VCaP (cell line): ENCODE data around the gene IMPG2.

Experiments
- H3K27ac ChIP-seq: fragments of 450-650 bp; 2 replicates; pipeline ENCODE4 v1.5.1; 2017
- TF ChIP-seq, protein P1 (sequence below): fragments of 450-650 bp; conservative IDR thresholded peaks from 2 replicates; pipeline ENCODE4 v1.5.1; 2017; ENCODE audit warnings: mild to moderate bottlenecking, moderate library complexity

Gene IMPG2

DNA sequence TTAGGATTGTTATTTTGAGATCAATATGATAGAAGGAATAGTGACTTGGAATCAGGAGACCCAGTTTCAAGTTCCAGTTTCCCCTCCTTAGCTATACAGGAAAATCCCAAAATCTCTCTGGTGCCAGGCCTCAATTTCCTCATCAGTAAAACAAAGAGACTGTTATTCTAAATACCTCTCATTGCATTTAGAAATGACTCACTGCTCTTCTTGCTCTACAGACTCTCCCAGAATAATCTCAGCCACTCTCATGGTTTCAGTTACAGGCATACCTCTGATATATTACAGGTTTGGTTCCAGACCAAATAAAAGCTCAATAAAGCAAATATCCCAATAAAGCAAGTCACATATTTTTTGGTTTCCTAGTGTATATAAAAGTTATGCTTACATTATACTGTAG lies 28.3 kb downstream of the IMPG2 start:
- no peak overlapping the region for H3K27ac ChIP-seq
- TF ChIP-seq, protein P1, sequence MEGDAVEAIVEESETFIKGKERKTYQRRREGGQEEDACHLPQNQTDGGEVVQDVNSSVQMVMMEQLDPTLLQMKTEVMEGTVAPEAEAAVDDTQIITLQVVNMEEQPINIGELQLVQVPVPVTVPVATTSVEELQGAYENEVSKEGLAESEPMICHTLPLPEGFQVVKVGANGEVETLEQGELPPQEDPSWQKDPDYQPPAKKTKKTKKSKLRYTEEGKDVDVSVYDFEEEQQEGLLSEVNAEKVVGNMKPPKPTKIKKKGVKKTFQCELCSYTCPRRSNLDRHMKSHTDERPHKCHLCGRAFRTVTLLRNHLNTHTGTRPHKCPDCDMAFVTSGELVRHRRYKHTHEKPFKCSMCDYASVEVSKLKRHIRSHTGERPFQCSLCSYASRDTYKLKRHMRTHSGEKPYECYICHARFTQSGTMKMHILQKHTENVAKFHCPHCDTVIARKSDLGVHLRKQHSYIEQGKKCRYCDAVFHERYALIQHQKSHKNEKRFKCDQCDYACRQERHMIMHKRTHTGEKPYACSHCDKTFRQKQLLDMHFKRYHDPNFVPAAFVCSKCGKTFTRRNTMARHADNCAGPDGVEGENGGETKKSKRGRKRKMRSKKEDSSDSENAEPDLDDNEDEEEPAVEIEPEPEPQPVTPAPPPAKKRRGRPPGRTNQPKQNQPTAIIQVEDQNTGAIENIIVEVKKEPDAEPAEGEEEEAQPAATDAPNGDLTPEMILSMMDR = no peak

DNA sequence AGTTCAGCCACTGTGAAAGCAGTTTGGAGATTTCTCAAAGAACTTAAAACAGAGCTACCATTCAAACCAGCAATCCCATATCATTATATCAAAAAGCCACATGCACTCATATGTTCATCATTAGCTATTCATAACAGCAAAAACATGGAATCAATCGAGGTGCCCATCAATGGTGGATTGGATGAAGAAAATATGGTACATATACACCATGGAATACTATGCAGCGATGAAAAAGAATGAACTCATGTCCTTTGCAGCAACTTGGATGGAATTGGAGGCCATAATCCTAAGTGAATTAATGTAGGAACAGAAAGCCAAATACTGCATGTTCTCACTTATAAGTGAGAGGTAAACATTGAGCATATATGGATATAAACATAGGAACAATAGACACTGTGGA lies 32.1 kb downstream of the IMPG2 start:
- TF ChIP-seq, protein P1 = no peak
- H3K27ac ChIP-seq = no peak overlapping the region

DNA sequence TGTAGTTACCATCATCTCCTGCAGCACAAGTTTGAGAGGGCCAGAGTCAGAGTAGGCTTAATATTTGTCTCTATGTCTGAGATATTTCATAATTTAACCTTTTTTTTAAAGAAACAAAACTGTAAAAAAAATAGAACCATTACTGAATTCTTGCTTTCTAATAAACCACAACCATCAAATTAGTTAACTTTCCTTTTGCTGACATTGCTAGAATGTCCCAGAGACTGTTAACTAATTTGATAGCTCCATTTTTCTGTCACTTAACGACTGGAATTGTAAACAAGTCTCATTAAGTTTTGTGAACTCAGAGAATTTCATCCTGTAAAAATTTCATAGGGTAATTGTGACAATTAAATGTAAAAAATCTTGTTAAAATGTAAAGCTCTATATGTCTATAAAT lies 35.6 kb downstream of the IMPG2 start:
- TF ChIP-seq, protein P1 = no peak
- H3K27ac ChIP-seq = no peak overlapping the region

DNA sequence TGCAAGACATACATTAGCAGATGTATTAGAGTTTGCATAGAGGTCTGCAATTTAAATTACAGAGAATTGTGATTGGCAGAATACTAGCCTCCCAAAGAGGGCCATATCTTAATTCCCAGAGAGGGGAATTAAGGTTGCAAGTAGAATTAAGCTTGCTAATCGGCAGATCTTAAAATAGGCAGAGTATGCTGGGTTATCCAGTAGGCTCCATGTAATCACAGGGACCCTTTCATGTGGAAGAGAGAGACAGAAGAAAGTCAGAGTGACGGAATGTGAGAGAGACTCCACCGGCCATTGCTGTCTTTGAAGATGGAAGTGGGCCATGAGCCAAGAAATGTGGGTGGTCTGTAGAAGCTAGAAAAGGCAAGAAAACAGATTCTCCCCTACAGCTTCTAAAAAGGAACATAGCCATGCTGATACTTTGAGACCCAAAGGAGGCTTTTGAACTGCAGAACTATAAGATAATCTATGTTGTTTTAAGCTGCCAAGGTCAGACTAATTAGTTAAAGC lies 38.8 kb downstream of the IMPG2 start:
- TF ChIP-seq, protein P1 = no peak
- no peak overlapping the region for H3K27ac ChIP-seq

DNA sequence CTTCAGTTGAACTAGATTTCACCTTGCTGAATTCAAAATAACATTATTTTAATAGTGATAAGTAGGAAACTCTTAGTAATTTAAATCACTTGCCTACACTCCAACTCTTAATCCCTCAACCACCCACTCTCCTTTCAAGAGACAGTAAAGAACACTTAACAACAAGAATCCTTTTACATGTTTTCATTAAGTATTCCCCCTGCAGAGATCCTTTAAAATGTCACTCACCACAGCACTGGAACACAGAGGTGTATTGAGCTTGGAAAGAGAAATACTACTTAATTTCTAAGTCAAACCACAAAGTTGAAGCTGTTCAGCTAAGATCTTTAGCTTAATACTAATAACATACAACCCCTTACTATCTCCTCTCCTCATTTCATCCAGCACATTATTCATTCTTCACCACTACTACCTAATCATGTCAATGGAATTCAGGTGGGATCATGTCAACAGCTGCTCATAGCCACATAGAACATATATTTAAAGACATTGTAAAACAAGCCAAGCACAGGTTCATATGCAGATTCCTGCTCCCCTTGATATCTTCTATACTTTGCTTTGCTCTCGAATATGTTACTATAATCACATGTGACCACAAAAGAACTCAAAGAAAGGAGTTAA lies 40.5 kb downstream of the IMPG2 start:
- H3K27ac ChIP-seq = no peak overlapping the region
- TF ChIP-seq, protein P1 = no peak

DNA sequence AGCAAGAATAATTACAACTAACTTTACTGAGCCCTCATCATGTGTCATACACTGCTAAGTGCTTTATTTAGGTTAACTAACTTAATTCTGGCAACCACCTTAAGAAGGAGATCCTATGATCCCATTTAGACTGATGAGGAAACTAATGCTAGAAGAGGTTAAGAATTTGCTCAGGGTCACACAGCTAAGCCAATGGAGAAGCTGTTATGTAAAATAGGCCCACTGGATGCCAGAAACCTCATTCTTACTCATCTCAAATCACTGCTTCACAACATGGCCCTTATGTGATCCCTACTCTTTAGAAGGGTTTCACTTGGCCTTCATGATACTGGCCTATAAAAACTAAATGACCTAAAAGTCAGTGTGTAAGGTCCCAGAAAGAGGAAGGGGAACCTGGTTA lies 41.2 kb downstream of the IMPG2 start:
- H3K27ac ChIP-seq = no peak overlapping the region
- TF ChIP-seq, protein P1 = no peak

DNA sequence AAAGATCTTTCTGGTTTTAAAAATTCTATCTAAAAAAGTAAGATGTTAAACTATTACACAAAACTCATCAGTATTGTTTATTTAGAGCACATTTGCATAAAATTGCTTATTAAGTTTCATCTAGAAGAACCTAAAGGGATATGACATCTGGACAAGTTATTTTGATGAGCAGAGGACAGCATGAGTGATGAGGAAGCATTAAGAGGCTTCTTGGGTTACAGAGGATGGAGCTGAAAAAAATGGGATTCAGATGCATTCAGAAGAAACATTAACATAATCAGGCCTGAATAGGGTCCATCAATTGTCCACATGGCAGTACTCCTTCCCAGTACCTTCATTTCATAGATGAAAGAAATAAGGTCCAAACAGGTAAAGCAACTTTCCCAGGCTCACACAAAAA lies 41.6 kb downstream of the IMPG2 start:
- TF ChIP-seq, protein P1 = no peak
- no peak overlapping the region for H3K27ac ChIP-seq
